HCT116 (cell line): ENCODE results near the gene OR10A6. TPM values are rescaled to one million over a fixed set of nuclear protein-coding genes. Genes with fewer than 3 reads are reported as not detected.

Experiments used
- ATAC-seq: fragments of 200-7000 bp; cut with Tn5 transposase; 2 replicates; pipeline ENCODE4 v1.9.1; 2020; ENCODE audit warnings: mild to moderate bottlenecking, moderate library complexity
- BruUV-seq: library from RNA; stranded (reverse); fragments of 400-500 nt; replicated peaks from 2 replicates; lab custom pipeline; 2021; lab: Mats Ljungman, UMichigan
- CTCF ChIA-PET: fragments of 300-600 bp; sonication (Branson Sonifier 250); formaldehyde crosslinking; loops from one replicate; lab custom pipeline; 2021; ENCODE audit warnings: antibody characterized with exemption; lab: Charles Lee
- POLR2A ChIA-PET: fragments of 300-600, 350-600 bp; sonication (Branson Sonifier 250); formaldehyde crosslinking; loops from one replicate; lab custom pipeline; 2021; ENCODE audit warnings: antibody characterized with exemption; lab: Charles Lee
- RAD21 ChIA-PET, 2 experiments: fragments of 300-600 bp; sonication (Branson Sonifier 250); formaldehyde crosslinking; loops; one replicate each; lab custom pipeline; 2023; ENCODE audit warnings: low total read pairs in 2 of 2; ENCODE audit not compliant: uncharacterized antibody in 2 of 2, unreplicated experiment in 2 of 2, low non-redundant PET in 1 of 2; lab: Charles Lee
- DNase-seq: peaks from one replicate; pipeline ENCODE4 v3.0.0-alpha.2; 2010; ENCODE audit warnings: low read depth, low spot score
- H2AFZ ChIP-seq: fragments of 200-600 bp; shearing (Covaris generic), sonication (generic); 2 replicates; pipeline ENCODE4 v1.6.1; 2017; ENCODE audit warnings: low read depth, mixed run types, mixed read lengths, antibody characterized with exemption, low read length; ENCODE audit not compliant: poor library complexity, severe bottlenecking
- H3K27ac ChIP-seq: 2 replicates; pipeline ENCODE4 v1.5.1; 2012; ENCODE audit warnings: low read depth, low read length
- H3K27me3 ChIP-seq: fragments of 200-600 bp; sonication (generic); 2 replicates; pipeline ENCODE4 v1.6.1; 2016; ENCODE audit warnings: mixed run types, low read length, mixed read lengths; ENCODE audit not compliant: insufficient read depth
- H3K36me3 ChIP-seq, 2 experiments: fragments of 200-500 bp in 1 of 2; fragments of 200-600 bp in 1 of 2; sonication (Bioruptor generic) in 1 of 2; sonication (generic) in 1 of 2; 2 replicates each; pipeline versions ENCODE4 v1.5.1 to v1.6.1; 2014 to 2016; ENCODE audit warnings: low read length in 2 of 2, inconsistent platforms in 1 of 2, mixed read lengths in 1 of 2, mixed run types in 1 of 2; ENCODE audit not compliant: insufficient read depth in 2 of 2, control insufficient read depth in 1 of 2
- H3K4me1 ChIP-seq, 2 experiments: fragments of 200-600 bp in 1 of 2; sonication (generic) in 1 of 2; 2 replicates each; pipeline versions ENCODE4 v1.5.1 to v1.6.1; 2012 to 2017; ENCODE audit warnings: low read length in 2 of 2, inconsistent platforms in 1 of 2, mild to moderate bottlenecking in 1 of 2, mixed read lengths in 1 of 2, mixed run types in 1 of 2, moderate library complexity in 1 of 2; ENCODE audit not compliant: insufficient read depth in 2 of 2, control insufficient read depth in 1 of 2
- H3K4me2 ChIP-seq: fragments of 200-600 bp; sonication (generic); 2 replicates; pipeline ENCODE4 v1.6.1; 2017; ENCODE audit warnings: mixed run types, low read length, mixed read lengths
- H3K4me3 ChIP-seq, 2 experiments: fragments of 200-600 bp in 1 of 2; sonication (generic) in 1 of 2; replicated peaks in 1 of 2; 2 replicates each; pipeline ENCODE4 v1.5.1; 2011 to 2016; ENCODE audit warnings: low read length in 2 of 2, control low read depth in 1 of 2, low read depth in 1 of 2, mild to moderate bottlenecking in 1 of 2, mixed read lengths in 1 of 2, mixed run types in 1 of 2
- H3K79me2 ChIP-seq: fragments of 200-600 bp; sonication (generic); 2 replicates; pipeline ENCODE4 v1.6.1; 2017; ENCODE audit warnings: mild to moderate bottlenecking, mixed run types, low read length, moderate library complexity, mixed read lengths; ENCODE audit not compliant: insufficient read depth
- H3K9ac ChIP-seq: fragments of 200-600 bp; sonication (generic); 2 replicates; pipeline ENCODE4 v1.6.1; 2016; ENCODE audit warnings: low read length, mixed read lengths
- H3K9me2 ChIP-seq: fragments of 200-600 bp; sonication (generic), shearing (Covaris generic); 2 replicates; pipeline ENCODE4 v1.6.1; 2017; ENCODE audit warnings: mixed run types, mild to moderate bottlenecking, moderate library complexity; ENCODE audit not compliant: insufficient read depth
- H3K9me3 ChIP-seq, 2 experiments: fragments of 200-500 bp in 1 of 2; fragments of 200-600 bp in 1 of 2; sonication (Bioruptor generic) in 1 of 2; sonication (generic) in 1 of 2; 2 replicates each; pipeline ENCODE4 v1.6.1; 2014 to 2017; ENCODE audit warnings: low read length in 2 of 2, mixed read lengths in 2 of 2, inconsistent platforms in 1 of 2, low read depth in 1 of 2, mild to moderate bottlenecking in 1 of 2, mixed run types in 1 of 2, moderate library complexity in 1 of 2; ENCODE audit not compliant: control insufficient read depth in 1 of 2, insufficient read depth in 1 of 2
- H4K20me1 ChIP-seq: fragments of 200-600 bp; sonication (generic), shearing (Covaris generic); 2 replicates; pipeline ENCODE4 v1.6.1; 2017; ENCODE audit warnings: mixed run types, mild to moderate bottlenecking, moderate library complexity; ENCODE audit not compliant: insufficient read depth
- EZH2 ChIP-seq: fragments of 200-600 bp; sonication (generic); IDR thresholded peaks from 2 replicates; pipeline ENCODE4 v1.6.1; 2017; ENCODE audit warnings: antibody characterized with exemption, mixed run types
- FOSL1 ChIP-seq: IDR thresholded peaks from 2 replicates; pipeline ENCODE4 v1.6.1; 2012; ENCODE audit warnings: low read depth
- REST ChIP-seq: IDR thresholded peaks from 2 replicates; pipeline ENCODE4 v1.6.1; 2012; ENCODE audit warnings: low read depth
- SIN3A ChIP-seq: IDR thresholded peaks from 2 replicates; pipeline ENCODE4 v1.6.1; 2012; ENCODE audit warnings: low read depth
- SRF ChIP-seq: IDR thresholded peaks from 2 replicates; pipeline ENCODE4 v1.6.1; 2012; ENCODE audit warnings: low read depth
- YY1 ChIP-seq: IDR thresholded peaks from 2 replicates; pipeline ENCODE4 v1.6.1; 2011; ENCODE audit warnings: low read length, low read depth, moderate library complexity, mild to moderate bottlenecking; ENCODE audit not compliant: insufficient replicate concordance; ENCODE audit errors: extremely low read depth
- ZBTB33 ChIP-seq: IDR thresholded peaks from 2 replicates; pipeline ENCODE4 v1.6.1; 2011; ENCODE audit warnings: mild to moderate bottlenecking, low read length, moderate library complexity; ENCODE audit not compliant: insufficient replicate concordance; ENCODE audit errors: extremely low read depth
- intact Hi-C: fragments of 100-400 bp; cut with micrococcal nuclease; formaldehyde crosslinking; loops from 2 replicates; pipeline ENCODE4 v1.10.0; 2022
- total RNA-seq: library from RNA; stranded (reverse); gene quantifications from one replicate; pipeline ENCODE4 v1.2.1, GENCODE V29; 2021; ENCODE audit not compliant: unreplicated experiment

The OR10A6 gene
- total RNA-seq, 1 experiment from 2014 or later: not detected

- no peak for TF ChIP-seq REST
- TF ChIP-seq FOSL1: no peak
- no peak for TF ChIP-seq SRF
- no peak for TF ChIP-seq ZBTB33
- TF ChIP-seq YY1: no peak
- TF ChIP-seq SIN3A: no peak
- TF ChIP-seq EZH2: no peak
- Histone ChIP-seq H3K4me3 (no peak overlapping the region), H3K9me2 (no peaks in the 10 kb centered on the region), H3K9ac (no peak overlapping the region), H3K4me1 (no peaks in the 10 kb centered on the region), H3K27me3 (peaks cover 15% of the 10 kb centered on the region), H3K36me3 (no peaks in the 10 kb centered on the region), H4K20me1 (no peaks in the 10 kb centered on the region), H3K9me3 (no peaks in the 10 kb centered on the region), H3K79me2 (no peaks in the 10 kb centered on the region), H2AFZ (no peak overlapping the region), H3K4me2 (no peak overlapping the region), H3K27ac (no peak overlapping the region)
- ChIA-PET CTCF (no interaction called here), RAD21 (no interaction called here), POLR2A (no interaction called here)
- intact Hi-C loops: loop anchor here (10.0 kb wide), 1 partner anchor 195 kb away; no protein-coding TSS in a partner anchor
- DNase-seq (no peak), ATAC-seq (no peak)
- BruUV-seq: no TSS peak
Measured at GRCh38 chr11:7899418-7899817, 31.6 kb downstream of the OR10A6 start.
